H1 (cell line): ENCODE data around the gene PTPRD. TPM values are rescaled to one million over a fixed set of nuclear protein-coding genes. Genes with fewer than 3 reads are reported as not detected.

Source experiments
- CTCF ChIA-PET: fragments of 300-600 bp; sonication (Branson Sonifier 250); formaldehyde crosslinking; loops from one replicate; lab custom pipeline; 2021; ENCODE audit not compliant: partially characterized antibody; lab: Charles Lee
- POLR2A ChIA-PET: fragments of 300-600 bp; sonication (Branson Sonifier 250); formaldehyde crosslinking; loops from one replicate; lab custom pipeline; 2021; ENCODE audit warnings: inconsistent platforms; ENCODE audit not compliant: partially characterized antibody; lab: Charles Lee
- DNase-seq, 2 experiments: peaks; one replicate each; pipeline versions ENCODE4 v3.0.0 to v3.0.0-alpha.2; 2010 to 2022; ENCODE audit warnings: low spot score in 2 of 2, low read depth in 1 of 2, mixed read lengths in 1 of 2
- FAIRE-seq: peaks from 2 replicates; lab custom pipeline; 2011; peaks lifted over from hg19 to GRCh38; lab: Jason Lieb, UNC
- H2AFZ ChIP-seq: 2 replicates; pipeline ENCODE4 v1.8.1; 2012; ENCODE audit warnings: low read length, inconsistent platforms
- H2AK5ac ChIP-seq: 2 replicates; pipeline ENCODE4 v1.6.1; 2013; ENCODE audit warnings: low read depth, low read length
- H2BK120ac ChIP-seq: replicated peaks from 2 replicates; pipeline ENCODE3; 2013; ENCODE audit warnings: low read depth, low read length, inconsistent platforms
- H2BK12ac ChIP-seq: 2 replicates; pipeline ENCODE4 v1.6.1; 2013; ENCODE audit warnings: low read depth, low read length
- H2BK15ac ChIP-seq: 2 replicates; pipeline ENCODE4 v1.6.1; 2013; ENCODE audit warnings: low read length
- H2BK20ac ChIP-seq: 2 replicates; pipeline ENCODE4 v1.6.1; 2013; ENCODE audit warnings: low read length
- H2BK5ac ChIP-seq: 2 replicates; pipeline ENCODE4 v1.6.1; 2013; ENCODE audit warnings: low read depth, low read length
- H3K14ac ChIP-seq: 2 replicates; pipeline ENCODE4 v1.6.1; 2013; ENCODE audit warnings: inconsistent platforms; ENCODE audit not compliant: insufficient read length
- H3K18ac ChIP-seq: 2 replicates; pipeline ENCODE4 v1.6.1; 2013; ENCODE audit warnings: low read length; ENCODE audit errors: extremely low read depth
- H3K23ac ChIP-seq: 2 replicates; pipeline ENCODE4 v1.6.1; 2013; ENCODE audit warnings: inconsistent platforms; ENCODE audit not compliant: insufficient read length
- H3K23me2 ChIP-seq: 2 replicates; pipeline ENCODE4 v1.6.1; 2013; ENCODE audit warnings: low read depth, low read length
- H3K27ac ChIP-seq: 2 replicates; pipeline ENCODE4 v1.6.1; 2011; ENCODE audit warnings: low read depth, low read length, inconsistent platforms
- H3K27me3 ChIP-seq, 4 experiments: replicated peaks in 1 of 4; 1 replicate in 1 of 4; 2 replicates in 3 of 4; pipeline versions ENCODE4 v1.6.1 to v1.8.1; 2011 to 2013; ENCODE audit warnings: low read length in 3 of 4, mild to moderate bottlenecking in 3 of 4, inconsistent platforms in 2 of 4, mixed read lengths in 2 of 4, moderate library complexity in 1 of 4; ENCODE audit not compliant: control insufficient read depth in 3 of 4, insufficient read depth in 3 of 4; ENCODE audit errors: extremely low read depth in 1 of 4
- H3K36me3 ChIP-seq, 4 experiments: 2 replicates each; pipeline versions ENCODE4 v1.6.1 to v1.8.1; 2011 to 2013; ENCODE audit warnings: mild to moderate bottlenecking in 4 of 4, low read length in 3 of 4, moderate library complexity in 2 of 4, control low read depth in 1 of 4, inconsistent platforms in 1 of 4; ENCODE audit not compliant: insufficient read depth in 4 of 4, control insufficient read depth in 2 of 4
- H3K4ac ChIP-seq: replicated peaks from 2 replicates; pipeline ENCODE3; 2013; ENCODE audit warnings: low read length, low read depth, mixed read lengths, inconsistent platforms; ENCODE audit not compliant: insufficient read length
- H3K4me1 ChIP-seq, 4 experiments: replicated peaks in 1 of 4; 1 replicate in 1 of 4; 2 replicates in 3 of 4; pipeline versions ENCODE4 v1.6.1 to v1.8.1; 2011 to 2013; ENCODE audit warnings: low read length in 3 of 4, inconsistent platforms in 2 of 4, mixed read lengths in 1 of 4; ENCODE audit not compliant: insufficient read depth in 4 of 4, control insufficient read depth in 3 of 4
- H3K4me2 ChIP-seq, 2 experiments: 2 replicates each; pipeline versions ENCODE4 v1.6.1 to v1.8.1; 2011 to 2013; ENCODE audit warnings: low read depth in 2 of 2, low read length in 2 of 2, control low read depth in 1 of 2, inconsistent platforms in 1 of 2, mild to moderate bottlenecking in 1 of 2; ENCODE audit not compliant: insufficient read depth in 1 of 2
- H3K4me3 ChIP-seq, 4 experiments: fragments of 200-600, 300-600 bp in 1 of 4; sonication (generic), shearing (Covaris generic), sonication (Bioruptor Twin) in 1 of 4; 2 replicates each; pipeline versions ENCODE4 v1.5.1 to v1.8.1; 2011 to 2016; ENCODE audit warnings: low read length in 4 of 4, low read depth in 3 of 4, control low read depth in 2 of 4, inconsistent platforms in 2 of 4, mild to moderate bottlenecking in 2 of 4, mixed read lengths in 1 of 4, moderate library complexity in 1 of 4; ENCODE audit not compliant: insufficient read depth in 2 of 4; ENCODE audit errors: extremely low read depth in 1 of 4
- H3K56ac ChIP-seq: replicated peaks from 2 replicates; pipeline ENCODE3; 2013; ENCODE audit warnings: low read depth, mild to moderate bottlenecking, mixed read lengths, low read length, inconsistent platforms; ENCODE audit not compliant: insufficient read length
- H3K79me1 ChIP-seq: 2 replicates; pipeline ENCODE4 v1.6.1; 2013; ENCODE audit warnings: low read depth, low read length, control low read depth
- H3K79me2 ChIP-seq, 2 experiments: 2 replicates each; pipeline versions ENCODE4 v1.6.1 to v1.8.1; 2012 to 2013; ENCODE audit warnings: low read length in 2 of 2, mild to moderate bottlenecking in 2 of 2, inconsistent platforms in 1 of 2; ENCODE audit not compliant: insufficient read depth in 2 of 2, control insufficient read depth in 1 of 2
- H3K9ac ChIP-seq, 4 experiments: replicated peaks in 1 of 4; 1 replicate in 1 of 4; 2 replicates in 3 of 4; pipeline versions ENCODE4 v1.6.1 to v1.8.1; 2011 to 2013; ENCODE audit warnings: low read depth in 3 of 4, low read length in 3 of 4, control low read depth in 2 of 4, mild to moderate bottlenecking in 2 of 4, moderate library complexity in 2 of 4, inconsistent platforms in 1 of 4; ENCODE audit errors: extremely low read depth in 1 of 4
- H3K9me3 ChIP-seq, 2 experiments: 2 replicates each; pipeline versions ENCODE4 v1.6.1 to v1.8.1; 2012 to 2013; ENCODE audit warnings: mild to moderate bottlenecking in 2 of 2, moderate library complexity in 2 of 2, control low read depth in 1 of 2, inconsistent platforms in 1 of 2, low read depth in 1 of 2, low read length in 1 of 2, mixed read lengths in 1 of 2; ENCODE audit not compliant: insufficient read depth in 2 of 2
- H4K20me1 ChIP-seq, 2 experiments: replicated peaks in 1 of 2; 2 replicates each; pipeline versions ENCODE3 to v1.8.1; 2011 to 2013; ENCODE audit warnings: inconsistent platforms in 2 of 2, low read length in 2 of 2, mild to moderate bottlenecking in 1 of 2; ENCODE audit not compliant: insufficient read depth in 2 of 2, control insufficient read depth in 1 of 2
- H4K5ac ChIP-seq: 2 replicates; pipeline ENCODE4 v1.6.1; 2013; ENCODE audit warnings: low read length, low read depth, mixed read lengths, inconsistent platforms; ENCODE audit not compliant: insufficient read length
- H4K8ac ChIP-seq: 2 replicates; pipeline ENCODE4 v1.8.0; 2013; ENCODE audit warnings: mild to moderate bottlenecking, moderate library complexity, low read length, inconsistent platforms; ENCODE audit not compliant: insufficient read depth; ENCODE audit errors: extremely low read depth
- H4K91ac ChIP-seq: replicated peaks from 2 replicates; pipeline ENCODE3; 2013; ENCODE audit warnings: low read length, mixed read lengths, inconsistent platforms; ENCODE audit not compliant: insufficient read length
- CBX5 ChIP-seq: fragments of 300-800, 300-1000 bp; sonication (generic); IDR thresholded peaks from 2 replicates; pipeline ENCODE4 v1.7.1; 2016; ENCODE audit warnings: antibody characterized with exemption, low read length, low read depth
- MAFK ChIP-seq: IDR thresholded peaks from 2 replicates; pipeline ENCODE4 v1.6.1; 2012; ENCODE audit warnings: low read depth, mild to moderate bottlenecking, improper control_type of control experiment, low read length
- RFX5 ChIP-seq: IDR thresholded peaks from 2 replicates; pipeline ENCODE4 v1.6.1; 2011; ENCODE audit warnings: low read depth, low read length, improper control_type of control experiment, borderline replicate concordance
- WGBS, 2 experiments: shearing (Covaris generic) in 1 of 2; methylation state at CpG; one replicate each; pipeline versions ENCODE4 v1.1.6 to v1.1.7; 2013 to 2015; ENCODE audit warnings: low lambda C conversion rate in 2 of 2, mixed read lengths in 2 of 2, inconsistent platforms in 1 of 2, low coverage in 1 of 2, missing lambda C conversion rate in 1 of 2; ENCODE audit not compliant: insufficient replicate concordance in 2 of 2, insufficient coverage in 1 of 2, insufficient read length in 1 of 2; ENCODE audit errors: extremely low coverage in 1 of 2, missing lambda C conversion rate in 1 of 2; 5-methylcytosine and 5-hydroxymethylcytosine counted together
- polyA plus RNA-seq, 7 experiments: library from polyadenylated mRNA; depleted of rRNA in 3 of 7; stranded (reverse) in 5 of 7; unstranded in 2 of 7; fragments of >200 nt in 5 of 7; fragments of 200-250 nt in 2 of 7; gene quantifications; 1 replicate in 5 of 7; 2 replicates in 1 of 7; 4 replicates in 1 of 7; pipeline versions ENCODE4 v1.2.1 to v1.2.3, GENCODE V29; 2011 to 2013; ENCODE audit warnings: missing spikeins in 2 of 7, mixed read lengths in 2 of 7
- total RNA-seq: library from RNA; stranded (reverse); fragmentation: NEBNext Ultra II Directional; extraction: Animal tissue kit (Norgen Biotek cat#: 25700); gene quantifications from 2 replicates; pipeline ENCODE4 v1.2.1, GENCODE V29; 2021
- TF ChIP-seq, protein P1 (sequence below): IDR thresholded peaks from 2 replicates; pipeline ENCODE4 v1.6.1; 2011; ENCODE audit warnings: low read depth, mild to moderate bottlenecking, low read length; ENCODE audit not compliant: insufficient read depth

PTPRD gene
- total and polyA plus RNA-seq, 2 of the 8 experiments (the other 6 are each of a cell fraction or from before 2014, with no cell fraction given): 17.2 to 77.0 TPM

DNA sequence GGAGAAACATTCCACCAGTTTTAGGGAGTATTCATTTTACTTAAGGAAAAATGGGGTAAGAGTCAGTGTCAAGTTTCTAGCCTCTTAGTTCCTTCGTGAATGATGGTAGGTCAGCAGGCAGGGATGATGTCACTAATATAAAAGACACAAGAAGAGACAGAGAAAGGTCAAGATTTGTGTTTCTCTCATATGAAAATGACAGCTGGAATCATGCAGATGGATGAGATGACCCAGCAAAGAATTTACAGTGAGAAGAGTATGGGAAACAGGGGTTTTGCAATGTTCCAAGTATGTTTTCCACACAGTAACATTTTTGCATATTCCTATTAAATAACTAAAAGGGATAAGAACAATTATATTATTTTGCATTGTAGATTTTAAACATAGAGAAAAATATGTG, 2063.6 kb downstream of the PTPRD start:
- ChIA-PET CTCF (no interaction called here), POLR2A (no interaction called here)
- Histone ChIP-seq H4K91ac (no peak overlapping the region), H3K23ac (no peak overlapping the region), H3K18ac (no peak overlapping the region), H3K4me1 (no peaks in the 10 kb centered on the region), H2BK5ac (no peak overlapping the region), H3K36me3 (no peaks in the 10 kb centered on the region), H3K4me2 (no peak overlapping the region), H4K20me1 (no peaks in the 10 kb centered on the region), H2AK5ac (no peak overlapping the region), H3K9ac (no peak overlapping the region), H3K4me3 (no peak overlapping the region), H2BK20ac (no peak overlapping the region), H3K14ac (no peak overlapping the region), H3K79me2 (no peaks in the 10 kb centered on the region), H2BK12ac (no peak overlapping the region), H3K27ac (no peak overlapping the region), H4K8ac (no peak overlapping the region), H3K27me3 (no peaks in the 10 kb centered on the region), H3K79me1 (no peaks in the 10 kb centered on the region), H2AFZ (no peak overlapping the region), H3K56ac (no peak overlapping the region), H4K5ac (no peak overlapping the region), H3K23me2 (no peaks in the 10 kb centered on the region), H2BK120ac (no peak overlapping the region), H2BK15ac (no peak overlapping the region), H3K4ac (no peak overlapping the region), H3K9me3 (no peaks in the 10 kb centered on the region)
- FAIRE-seq (no peak), DNase-seq (no peak)
- 89% methylated on average over 1 of the region's 1 CpG; no CpG with 5 or more reads in 1 of the 2 experiments for WGBS, 2 experiments
- TF ChIP-seq MAFK (no peak), CBX5 (no peak), RFX5 (no peak)
- TF ChIP-seq, protein P1, sequence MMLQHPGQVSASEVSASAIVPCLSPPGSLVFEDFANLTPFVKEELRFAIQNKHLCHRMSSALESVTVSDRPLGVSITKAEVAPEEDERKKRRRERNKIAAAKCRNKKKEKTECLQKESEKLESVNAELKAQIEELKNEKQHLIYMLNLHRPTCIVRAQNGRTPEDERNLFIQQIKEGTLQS: no peak
